HCT116 (cell line): ENCODE data around the gene C1orf52.

Source experiments
- TCF7L2 ChIP-seq: IDR thresholded peaks from 2 replicates; pipeline ENCODE4 v1.7.0; 2011; ENCODE audit warnings: borderline replicate concordance, inconsistent platforms; ENCODE audit not compliant: insufficient read depth, insufficient read length; ENCODE audit errors: extremely low read depth
- ZNF274 ChIP-seq: fragments of 200-500 bp; sonication (Bioruptor generic); IDR thresholded peaks from 2 replicates; pipeline ENCODE4 v1.6.1; 2014; ENCODE audit warnings: mild to moderate bottlenecking, low read depth, low read length, inconsistent platforms
- TF ChIP-seq, protein P1 (sequence below), 3 experiments: fragments of 200-600 bp in 1 of 3; sonication (generic) in 1 of 3; IDR thresholded peaks in 2 of 3; conservative IDR thresholded peaks in 1 of 3; 2 replicates each; pipeline ENCODE4 v1.5.1; 2012 to 2017; ENCODE audit warnings: low read depth in 2 of 3, low read length in 2 of 3, antibody characterized with exemption in 1 of 3, borderline replicate concordance in 1 of 3, control low read depth in 1 of 3, mild to moderate bottlenecking in 1 of 3, mixed read lengths in 1 of 3, mixed run types in 1 of 3, moderate library complexity in 1 of 3; ENCODE audit not compliant: insufficient read depth in 1 of 3

- TF ChIP-seq TCF7L2 (no peak), ZNF274 (no peak)
- TF ChIP-seq, protein P1, sequence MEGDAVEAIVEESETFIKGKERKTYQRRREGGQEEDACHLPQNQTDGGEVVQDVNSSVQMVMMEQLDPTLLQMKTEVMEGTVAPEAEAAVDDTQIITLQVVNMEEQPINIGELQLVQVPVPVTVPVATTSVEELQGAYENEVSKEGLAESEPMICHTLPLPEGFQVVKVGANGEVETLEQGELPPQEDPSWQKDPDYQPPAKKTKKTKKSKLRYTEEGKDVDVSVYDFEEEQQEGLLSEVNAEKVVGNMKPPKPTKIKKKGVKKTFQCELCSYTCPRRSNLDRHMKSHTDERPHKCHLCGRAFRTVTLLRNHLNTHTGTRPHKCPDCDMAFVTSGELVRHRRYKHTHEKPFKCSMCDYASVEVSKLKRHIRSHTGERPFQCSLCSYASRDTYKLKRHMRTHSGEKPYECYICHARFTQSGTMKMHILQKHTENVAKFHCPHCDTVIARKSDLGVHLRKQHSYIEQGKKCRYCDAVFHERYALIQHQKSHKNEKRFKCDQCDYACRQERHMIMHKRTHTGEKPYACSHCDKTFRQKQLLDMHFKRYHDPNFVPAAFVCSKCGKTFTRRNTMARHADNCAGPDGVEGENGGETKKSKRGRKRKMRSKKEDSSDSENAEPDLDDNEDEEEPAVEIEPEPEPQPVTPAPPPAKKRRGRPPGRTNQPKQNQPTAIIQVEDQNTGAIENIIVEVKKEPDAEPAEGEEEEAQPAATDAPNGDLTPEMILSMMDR (IDR thresholded peaks at IDR 0.05 in 2 of 3, conservative IDR thresholded peaks at IDR 0.05 in 1 of 3; ENCODE audit: borderline replicate concordance in 1 of 3, insufficient read depth in 1 of 3, low read depth in 2 of 3, low read length in 2 of 3) = no peak
These were observed 3.5 kb upstream of the C1orf52 start for GRCh38 chr1:85262985-85263384.
